Astrocyte of the spinal cord (primary cell): ENCODE results near the gene TRPM3.

Experiments used
- DNase-seq: peaks from one replicate; pipeline ENCODE4 v3.0.0; 2011; ENCODE audit warnings: low read depth, low spot score
- H3K4me3 ChIP-seq: 2 replicates; pipeline ENCODE4 v1.5.1; 2011; ENCODE audit warnings: low read depth, mild to moderate bottlenecking, low read length, moderate library complexity
- CTCF ChIP-seq: IDR thresholded peaks from 2 replicates; pipeline ENCODE4 v1.5.1; 2012; ENCODE audit warnings: low read depth, mild to moderate bottlenecking, low read length, inconsistent platforms
- in situ Hi-C: cut with HindIII; loops from 2 replicates; pipeline ENCODE4 v1.10.0; 2017; ENCODE audit warnings: low sequenced_read_pairs

The TRPM3 gene

GRCh38 chr9:70534471-70534870, 587.0 kb downstream of the TRPM3 start:
- in situ Hi-C loops: no loop called here
- no peak for TF ChIP-seq CTCF
- H3K4me3 ChIP-seq: no peak overlapping the region
- no peak for DNase-seq

DNA sequence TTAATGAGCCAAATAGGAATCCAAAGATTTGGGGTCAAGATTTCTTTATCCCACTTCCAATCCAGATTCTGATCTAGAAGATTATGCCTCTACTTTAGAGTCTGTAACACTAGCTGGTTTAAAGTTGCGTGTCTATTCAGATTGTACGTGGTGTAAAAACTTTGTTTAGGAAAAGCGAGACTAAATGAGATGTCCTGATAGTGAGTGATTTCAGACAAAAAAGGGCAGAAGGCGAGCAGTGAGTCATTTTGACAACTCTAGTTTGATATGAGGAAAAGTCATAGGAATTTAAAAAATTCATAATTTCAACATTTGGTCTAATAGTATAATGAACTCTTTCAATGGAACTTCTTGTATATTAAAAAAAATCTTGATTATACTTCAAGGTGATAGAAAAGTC, 587.4 kb downstream of the TRPM3 start:
- no peak overlapping the region for H3K4me3 ChIP-seq
- no peak for TF ChIP-seq CTCF
- no peak for DNase-seq
- in situ Hi-C loops: no loop called here

DNA sequence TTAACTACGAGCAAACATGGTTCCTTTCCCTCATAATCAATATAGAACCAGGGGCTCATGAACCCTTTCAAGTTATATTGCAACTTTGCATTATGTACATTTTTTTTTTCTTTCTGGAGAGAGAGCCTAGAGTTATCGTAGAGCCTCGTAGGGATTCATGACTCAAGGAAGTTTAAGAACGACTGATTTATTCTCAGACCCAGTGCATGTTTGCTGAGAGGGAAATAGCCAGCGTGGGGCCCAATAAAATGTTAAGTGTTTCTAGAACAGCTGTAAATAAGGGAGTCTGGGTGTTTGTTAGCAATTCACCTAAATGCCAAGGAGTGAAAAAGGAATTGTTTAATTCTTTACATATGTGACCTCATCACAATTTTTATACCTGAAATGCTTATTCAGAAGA, 587.9 kb downstream of the TRPM3 start:
- TF ChIP-seq CTCF: no peak
- in situ Hi-C loops: no loop called here
- no peak overlapping the region for H3K4me3 ChIP-seq
- DNase-seq: no peak

- no peak overlapping the region for H3K4me3 ChIP-seq
- TF ChIP-seq CTCF: no peak
- in situ Hi-C loops: no loop called here
- DNase-seq: no peak
These were observed 588.7 kb downstream of the TRPM3 start for GRCh38 chr9:70532716-70533115.

GRCh38 chr9:70531311-70531710, 590.1 kb downstream of the TRPM3 start:
- no peak for DNase-seq
- in situ Hi-C loops: no loop called here
- no peak overlapping the region for H3K4me3 ChIP-seq
- TF ChIP-seq CTCF: no peak

DNA sequence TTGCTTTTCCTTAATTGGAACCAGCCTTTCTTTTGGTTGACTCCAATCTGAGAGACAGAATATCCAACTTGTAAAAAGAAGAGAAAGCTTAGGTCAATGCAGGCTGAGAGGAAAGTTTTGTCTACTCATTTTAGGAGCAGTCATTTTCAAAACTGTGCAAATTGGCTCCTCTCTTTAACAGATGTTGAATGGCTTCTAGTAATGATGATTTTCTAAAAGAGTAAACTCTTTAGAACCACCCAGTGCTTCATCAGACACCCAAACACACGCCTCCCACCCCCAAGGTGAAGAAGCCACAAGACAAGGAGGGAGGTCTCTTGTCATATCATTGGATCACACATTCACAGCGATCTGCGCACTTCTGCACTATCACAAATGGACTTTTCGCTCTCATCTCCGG, 590.7 kb downstream of the TRPM3 start:
- DNase-seq: no peak
- no peak overlapping the region for H3K4me3 ChIP-seq
- no peak for TF ChIP-seq CTCF
- in situ Hi-C loops: no loop called here

- in situ Hi-C loops: no loop called here
- no peak for TF ChIP-seq CTCF
- H3K4me3 ChIP-seq: no peak overlapping the region
- DNase-seq: no peak
These were observed 591.6 kb downstream of the TRPM3 start for GRCh38 chr9:70529833-70530232.
